22Rv1 (cell line): ENCODE results near the gene HTRA3.

Experiments
- ZFX ChIP-seq: fragments of 450-650 bp; IDR thresholded peaks from 2 replicates; pipeline ENCODE4 v1.6.1; 2017; ENCODE audit warnings: antibody characterized with exemption, borderline replicate concordance
- TF ChIP-seq, protein P1 (sequence below): fragments of 450-650 bp; IDR thresholded peaks from 2 replicates; pipeline ENCODE4 v1.5.1; 2017; ENCODE audit warnings: mild to moderate bottlenecking

DNA sequence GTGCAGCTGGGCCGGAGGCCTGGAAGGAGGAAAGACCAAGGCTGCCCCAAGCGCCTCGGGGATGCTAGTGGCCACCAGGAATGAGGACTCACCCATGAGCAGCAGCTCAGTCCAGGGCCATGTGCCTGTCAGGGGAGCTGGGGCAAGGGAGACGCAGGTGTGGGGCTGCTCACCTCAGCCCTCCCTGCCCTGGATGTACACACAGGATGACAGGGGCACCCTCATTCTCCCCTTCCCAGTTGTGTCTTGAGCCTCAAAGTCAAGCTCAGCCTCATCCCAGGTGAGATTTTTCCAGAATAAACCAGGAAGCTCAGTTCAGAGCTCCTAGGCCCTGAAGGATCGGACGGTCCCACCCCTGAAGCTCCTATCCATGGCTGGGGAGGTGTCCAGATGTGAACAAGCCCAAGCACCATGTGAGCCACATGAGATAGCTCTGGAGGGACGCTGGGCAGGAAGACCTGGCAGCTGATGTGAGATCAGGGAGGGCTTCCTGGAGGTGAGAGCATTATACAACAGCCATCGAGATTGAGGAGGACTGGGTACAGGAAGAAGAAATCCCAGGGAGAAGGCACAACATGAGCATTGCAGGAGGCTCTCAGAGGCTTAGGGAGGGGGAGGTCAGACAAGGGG is 23.0 kb downstream of the HTRA3 start:
- TF ChIP-seq, protein P1, sequence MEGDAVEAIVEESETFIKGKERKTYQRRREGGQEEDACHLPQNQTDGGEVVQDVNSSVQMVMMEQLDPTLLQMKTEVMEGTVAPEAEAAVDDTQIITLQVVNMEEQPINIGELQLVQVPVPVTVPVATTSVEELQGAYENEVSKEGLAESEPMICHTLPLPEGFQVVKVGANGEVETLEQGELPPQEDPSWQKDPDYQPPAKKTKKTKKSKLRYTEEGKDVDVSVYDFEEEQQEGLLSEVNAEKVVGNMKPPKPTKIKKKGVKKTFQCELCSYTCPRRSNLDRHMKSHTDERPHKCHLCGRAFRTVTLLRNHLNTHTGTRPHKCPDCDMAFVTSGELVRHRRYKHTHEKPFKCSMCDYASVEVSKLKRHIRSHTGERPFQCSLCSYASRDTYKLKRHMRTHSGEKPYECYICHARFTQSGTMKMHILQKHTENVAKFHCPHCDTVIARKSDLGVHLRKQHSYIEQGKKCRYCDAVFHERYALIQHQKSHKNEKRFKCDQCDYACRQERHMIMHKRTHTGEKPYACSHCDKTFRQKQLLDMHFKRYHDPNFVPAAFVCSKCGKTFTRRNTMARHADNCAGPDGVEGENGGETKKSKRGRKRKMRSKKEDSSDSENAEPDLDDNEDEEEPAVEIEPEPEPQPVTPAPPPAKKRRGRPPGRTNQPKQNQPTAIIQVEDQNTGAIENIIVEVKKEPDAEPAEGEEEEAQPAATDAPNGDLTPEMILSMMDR = no peak
- TF ChIP-seq ZFX = no peak
